SU-DHL-6 (cell line): ENCODE data around the gene SORBS2.

Experiments used
- H2AFZ ChIP-seq: fragments of 200-600 bp; sonication (generic); 2 replicates; pipeline ENCODE4 v1.6.1; 2014; ENCODE audit warnings: low read depth, mild to moderate bottlenecking, moderate library complexity, mixed read lengths, antibody characterized with exemption, low read length; ENCODE audit not compliant: severe bottlenecking
- H3F3A ChIP-seq: fragments of 200-600 bp; shearing (Covaris generic); 2 replicates; pipeline ENCODE4 v1.6.0; 2016; ENCODE audit warnings: antibody characterized with exemption, mild to moderate bottlenecking; ENCODE audit not compliant: insufficient read depth
- H3K27ac ChIP-seq: fragments of 200-600 bp; sonication (generic); 2 replicates; pipeline ENCODE4 v1.5.1; 2016; ENCODE audit warnings: low read depth, mild to moderate bottlenecking, low read length, moderate library complexity, mixed read lengths
- H3K27me3 ChIP-seq: fragments of 200-600 bp; sonication (generic), shearing (Covaris generic); 2 replicates; pipeline ENCODE4 v1.6.0; 2014; ENCODE audit warnings: mild to moderate bottlenecking, low read length
- H3K36me3 ChIP-seq: fragments of 200-600 bp; sonication (generic); 2 replicates; pipeline ENCODE4 v1.6.1; 2014; ENCODE audit warnings: mild to moderate bottlenecking, low read length, mixed read lengths
- H3K4me2 ChIP-seq: fragments of 300-600, 200-600 bp; shearing (Covaris generic), sonication (generic); 2 replicates; pipeline ENCODE4 v1.6.0; 2014; ENCODE audit warnings: low read length, low read depth, mild to moderate bottlenecking; ENCODE audit not compliant: poor library complexity, severe bottlenecking
- H3K4me3 ChIP-seq: fragments of 200-600 bp; sonication (generic); 2 replicates; pipeline ENCODE4 v1.5.1; 2014; ENCODE audit warnings: antibody characterized with exemption, low read length, mild to moderate bottlenecking, mixed read lengths; ENCODE audit not compliant: insufficient read depth, poor library complexity, severe bottlenecking
- H3K79me2 ChIP-seq: fragments of 200-600 bp; sonication (generic); 2 replicates; pipeline ENCODE4 v1.6.1; 2014; ENCODE audit warnings: mild to moderate bottlenecking, low read length, moderate library complexity; ENCODE audit not compliant: insufficient read depth
- H3K9ac ChIP-seq: fragments of 200-600 bp; sonication (generic); 2 replicates; pipeline ENCODE4 v1.7.0; 2014; ENCODE audit warnings: mild to moderate bottlenecking, low read length
- H3K9me2 ChIP-seq: fragments of 200-600 bp; sonication (generic); replicated peaks from 2 replicates; pipeline ENCODE4 v1.6.1; 2014; ENCODE audit warnings: low read length; ENCODE audit not compliant: insufficient read depth
- H3K9me3 ChIP-seq: fragments of 200-600 bp; sonication (generic); 2 replicates; pipeline ENCODE4 v1.6.1; 2014; ENCODE audit warnings: low read length, mixed read lengths; ENCODE audit not compliant: insufficient read depth
- H4K20me1 ChIP-seq: fragments of 200-600 bp; sonication (generic); 2 replicates; pipeline ENCODE4 v1.6.1; 2014; ENCODE audit warnings: low read depth, mild to moderate bottlenecking, antibody characterized with exemption, low read length, moderate library complexity, mixed read lengths
- EZH2phosphoT487 ChIP-seq: fragments of 200-600 bp; sonication (generic), shearing (Covaris generic); conservative IDR thresholded peaks from 2 replicates; pipeline ENCODE4 v1.6.1; 2018; ENCODE audit warnings: mild to moderate bottlenecking, antibody characterized with exemption, low read length, moderate library complexity, mixed read lengths
- TF ChIP-seq, protein P1 (sequence below): fragments of 200-600 bp; sonication (generic); IDR thresholded peaks from one replicate; pipeline ENCODE4 v1.5.1; 2017; ENCODE audit warnings: antibody characterized with exemption, mild to moderate bottlenecking, low read length, moderate library complexity; ENCODE audit not compliant: insufficient read depth, poor library complexity, severe bottlenecking

The SORBS2 gene

DNA sequence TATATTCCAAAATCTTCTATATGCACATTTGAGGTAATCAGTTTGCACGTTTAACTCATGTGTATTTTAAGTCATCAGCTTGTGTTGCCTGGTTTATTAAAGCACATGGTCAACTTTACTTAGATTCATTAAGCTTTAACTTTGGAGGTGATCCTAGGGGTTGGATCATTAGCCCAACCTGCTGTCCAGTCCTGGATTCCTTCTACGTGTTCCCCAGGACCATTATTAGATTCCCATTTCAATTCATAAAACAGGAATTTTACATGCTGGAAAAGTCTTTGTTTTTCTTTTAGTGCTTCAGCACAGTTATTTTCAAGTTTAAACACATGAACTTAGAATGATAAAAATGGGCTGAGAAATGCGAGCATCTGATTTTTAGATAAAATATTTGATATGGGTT, 132.5 kb downstream of the SORBS2 start:
- Histone ChIP-seq H3K79me2 (no peaks in the 10 kb centered on the region), H2AFZ (no peak overlapping the region), H3F3A (no peaks in the 10 kb centered on the region), H3K9me3 (no peaks in the 10 kb centered on the region), H3K36me3 (no peaks in the 10 kb centered on the region), H3K27ac (no peak overlapping the region), H3K27me3 (no peaks in the 10 kb centered on the region), H4K20me1 (no peaks in the 10 kb centered on the region), H3K4me3 (no peak overlapping the region), H3K9me2 (no peaks in the 10 kb centered on the region), H3K9ac (no peak overlapping the region), H3K4me2 (no peak overlapping the region)
- no peak for TF ChIP-seq EZH2phosphoT487
- TF ChIP-seq, protein P1, sequence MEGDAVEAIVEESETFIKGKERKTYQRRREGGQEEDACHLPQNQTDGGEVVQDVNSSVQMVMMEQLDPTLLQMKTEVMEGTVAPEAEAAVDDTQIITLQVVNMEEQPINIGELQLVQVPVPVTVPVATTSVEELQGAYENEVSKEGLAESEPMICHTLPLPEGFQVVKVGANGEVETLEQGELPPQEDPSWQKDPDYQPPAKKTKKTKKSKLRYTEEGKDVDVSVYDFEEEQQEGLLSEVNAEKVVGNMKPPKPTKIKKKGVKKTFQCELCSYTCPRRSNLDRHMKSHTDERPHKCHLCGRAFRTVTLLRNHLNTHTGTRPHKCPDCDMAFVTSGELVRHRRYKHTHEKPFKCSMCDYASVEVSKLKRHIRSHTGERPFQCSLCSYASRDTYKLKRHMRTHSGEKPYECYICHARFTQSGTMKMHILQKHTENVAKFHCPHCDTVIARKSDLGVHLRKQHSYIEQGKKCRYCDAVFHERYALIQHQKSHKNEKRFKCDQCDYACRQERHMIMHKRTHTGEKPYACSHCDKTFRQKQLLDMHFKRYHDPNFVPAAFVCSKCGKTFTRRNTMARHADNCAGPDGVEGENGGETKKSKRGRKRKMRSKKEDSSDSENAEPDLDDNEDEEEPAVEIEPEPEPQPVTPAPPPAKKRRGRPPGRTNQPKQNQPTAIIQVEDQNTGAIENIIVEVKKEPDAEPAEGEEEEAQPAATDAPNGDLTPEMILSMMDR: no peak

DNA sequence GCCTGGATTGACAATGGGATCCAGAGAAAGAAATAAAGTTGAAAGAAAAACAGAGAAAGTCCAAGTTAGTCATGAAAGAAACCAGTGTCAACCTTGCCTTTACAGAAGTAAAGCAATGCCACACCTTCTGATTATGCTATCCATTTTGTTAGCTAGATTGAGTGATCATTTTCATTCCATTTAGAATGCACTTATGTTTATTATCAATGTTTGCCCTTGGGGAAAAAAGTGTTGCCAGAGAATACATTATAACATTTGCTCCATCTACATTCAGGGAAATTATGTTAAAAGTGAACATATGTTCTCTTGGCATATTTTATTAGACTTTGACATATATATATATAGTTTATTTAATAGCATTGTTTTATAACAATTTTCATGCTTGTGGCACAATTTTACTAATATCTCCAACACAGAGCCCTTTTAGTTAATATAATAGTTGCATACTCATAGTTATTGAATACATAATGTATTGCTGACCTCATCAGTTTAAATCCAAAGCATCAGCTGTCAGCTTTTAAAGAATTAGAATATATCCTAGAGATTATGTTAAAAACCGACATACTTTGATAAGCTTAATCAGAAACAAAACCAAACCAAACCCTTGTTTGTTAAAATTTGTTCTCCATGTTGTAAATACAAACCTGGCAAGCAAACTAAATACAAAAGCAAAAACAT, 134.2 kb downstream of the SORBS2 start:
- H3K4me2 ChIP-seq: no peak overlapping the region
- no peaks in the 10 kb centered on the region for H3K27me3 ChIP-seq

DNA sequence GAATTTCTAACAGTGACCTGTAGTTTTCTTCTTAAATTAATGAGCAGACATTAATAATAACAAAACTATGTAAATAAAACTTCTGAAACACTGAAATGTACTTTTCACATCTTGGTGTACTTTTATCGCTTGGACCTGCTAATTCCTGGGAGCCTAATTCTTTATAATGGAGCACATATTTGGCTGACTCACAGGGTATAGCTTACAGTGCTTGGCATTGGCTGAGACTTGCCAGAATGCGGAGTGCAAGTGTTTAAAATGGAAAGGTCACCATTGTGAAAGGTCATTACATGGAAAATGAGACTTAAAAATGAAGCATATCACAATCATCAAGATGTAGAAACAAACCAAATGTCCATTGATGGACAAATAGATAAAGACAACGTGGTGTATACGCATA, 139.4 kb downstream of the SORBS2 start:
- Histone ChIP-seq H3F3A (no peaks in the 10 kb centered on the region), H3K4me2 (no peak overlapping the region), H3K27me3 (no peaks in the 10 kb centered on the region), H3K79me2 (no peaks in the 10 kb centered on the region), H2AFZ (no peak overlapping the region), H3K36me3 (no peaks in the 10 kb centered on the region), H3K9me2 (no peaks in the 10 kb centered on the region), H3K4me3 (no peak overlapping the region), H3K27ac (no peak overlapping the region), H3K9ac (no peak overlapping the region), H3K9me3 (no peaks in the 10 kb centered on the region), H4K20me1 (no peaks in the 10 kb centered on the region)
- TF ChIP-seq, protein P1: no peak
- TF ChIP-seq EZH2phosphoT487: no peak

More for the DNA sequence above, 134.2 kb downstream of the SORBS2 start:
- Histone ChIP-seq H2AFZ (no peak overlapping the region), H3K79me2 (no peaks in the 10 kb centered on the region), H3K4me3 (no peak overlapping the region), H4K20me1 (no peaks in the 10 kb centered on the region), H3K9me2 (no peaks in the 10 kb centered on the region), H3K9ac (no peak overlapping the region), H3K9me3 (no peaks in the 10 kb centered on the region), H3K27ac (no peak overlapping the region), H3K36me3 (no peaks in the 10 kb centered on the region), H3F3A (no peaks in the 10 kb centered on the region)
- no peak for TF ChIP-seq EZH2phosphoT487
- TF ChIP-seq, protein P1: no peak
